HepG2 (cell line): Measurements from ENCODE around the gene RAB8A. TPM values are rescaled to one million over a fixed set of nuclear protein-coding genes. Genes with fewer than 3 reads are reported as not detected.
A peak's percentile ranks its signal among the peaks of the same experiment; 100 is the strongest.

Experiments
- ATF2 ChIP-seq: sonication (generic); formaldehyde crosslinking; IDR thresholded peaks from 2 replicates; pipeline ENCODE4 v1.4.0; 2020; ENCODE audit warnings: missing genetic modification reagents
- ATF4 ChIP-seq, 2 experiments: fragments of 450-650 bp in 1 of 2; sonication (generic) in 1 of 2; formaldehyde crosslinking; IDR thresholded peaks; 2 replicates each; pipeline versions ENCODE4 v1.5.0 to v1.8.0; 2020 to 2022; ENCODE audit warnings: mild to moderate bottlenecking in 1 of 2, missing genetic modification reagents in 1 of 2
- ATF7 ChIP-seq, 2 experiments: fragments of 450-650 bp in 1 of 2; sonication (generic) in 1 of 2; formaldehyde crosslinking in 1 of 2; IDR thresholded peaks; 2 replicates each; pipeline versions ENCODE4 v1.4.0 to v1.6.1; 2016 to 2020; ENCODE audit warnings: antibody characterized with exemption in 1 of 2, mild to moderate bottlenecking in 1 of 2, missing genetic modification reagents in 1 of 2
- CHCHD3 ChIP-seq: sonication (generic); formaldehyde crosslinking; IDR thresholded peaks from 2 replicates; pipeline ENCODE4 v1.8.0; 2022; ENCODE audit warnings: mild to moderate bottlenecking, missing genetic modification reagents, moderate library complexity
- KLF9 ChIP-seq: IDR thresholded peaks from 2 replicates; pipeline ENCODE4 v1.6.1; 2016; ENCODE audit warnings: low read depth
- MBNL3 ChIP-seq: fragments of 250-450 bp; sonication (Bioruptor Pico); conservative IDR thresholded peaks from 2 replicates; pipeline ENCODE4 v1.8.0; 2022; ENCODE audit warnings: mild to moderate bottlenecking, inconsistent platforms
- NFATC3 ChIP-seq: sonication (generic); formaldehyde crosslinking; IDR thresholded peaks from 2 replicates; pipeline ENCODE4 v1.5.1; 2020; ENCODE audit warnings: mild to moderate bottlenecking, missing genetic modification reagents
- NR2F6 ChIP-seq, 2 experiments: IDR thresholded peaks; 2 replicates each; pipeline ENCODE4 v1.6.1; 2016; ENCODE audit warnings: antibody characterized with exemption in 1 of 2, mild to moderate bottlenecking in 1 of 2
- POLR2G ChIP-seq: fragments of 200-400 bp; formaldehyde crosslinking; IDR thresholded peaks from 2 replicates; pipeline ENCODE4 v1.6.1; 2018; ENCODE audit warnings: mild to moderate bottlenecking, low read depth, low read length, moderate library complexity
- PRMT3 ChIP-seq: sonication (generic); formaldehyde crosslinking; IDR thresholded peaks from 2 replicates; pipeline ENCODE4 v1.8.1; 2022; ENCODE audit warnings: low read depth, mild to moderate bottlenecking, moderate library complexity, missing genetic modification reagents, borderline replicate concordance
- SIN3A ChIP-seq: IDR thresholded peaks from 2 replicates; pipeline ENCODE4 v1.6.1; 2011; ENCODE audit warnings: low read depth, mild to moderate bottlenecking, control low read depth, low read length, borderline replicate concordance
- SP2 ChIP-seq: sonication (generic); formaldehyde crosslinking; IDR thresholded peaks from 2 replicates; pipeline ENCODE4 v1.5.1; 2020; ENCODE audit warnings: mild to moderate bottlenecking, missing genetic modification reagents
- TBX2 ChIP-seq: sonication (generic); formaldehyde crosslinking; IDR thresholded peaks from 2 replicates; pipeline ENCODE4 v1.5.0; 2020; ENCODE audit warnings: missing genetic modification reagents, mild to moderate bottlenecking, borderline replicate concordance
- ZNF446 ChIP-seq: sonication (generic); formaldehyde crosslinking; IDR thresholded peaks from 2 replicates; pipeline ENCODE4 v1.5.0; 2020; ENCODE audit warnings: mild to moderate bottlenecking, missing genetic modification reagents
- ZNF451 ChIP-seq: sonication (generic); formaldehyde crosslinking; IDR thresholded peaks from 2 replicates; pipeline ENCODE4 v1.5.0; 2020; ENCODE audit warnings: mild to moderate bottlenecking, missing genetic modification reagents
- ZNF501 ChIP-seq: sonication (generic); formaldehyde crosslinking; IDR thresholded peaks from 2 replicates; pipeline ENCODE4 v1.5.1; 2020; ENCODE audit warnings: mild to moderate bottlenecking, moderate library complexity, missing genetic modification reagents
- ZNF776 ChIP-seq: sonication (generic); formaldehyde crosslinking; IDR thresholded peaks from 2 replicates; pipeline ENCODE4 v1.4.0; 2020; ENCODE audit warnings: mild to moderate bottlenecking, missing genetic modification reagents
- ZNF841 ChIP-seq: sonication (generic); formaldehyde crosslinking; IDR thresholded peaks from 2 replicates; pipeline ENCODE4 v1.8.1; 2023; ENCODE audit warnings: missing genetic modification reagents, borderline replicate concordance
- polyA plus RNA-seq, 8 experiments: library from polyadenylated mRNA; depleted of rRNA in 3 of 8; stranded (reverse) in 7 of 8; unstranded in 1 of 8; fragments of >200 nt; fragmentation: Illumina TruSeq in 4 of 8; extraction: Trizol in 4 of 8; gene quantifications; 2 replicates each; pipeline versions ENCODE4 v1.2.1 to v1.2.3, GENCODE V29; 2011 to 2016; ENCODE audit warnings: low read depth in 4 of 8, missing spikeins in 1 of 8, mixed read lengths in 1 of 8; ENCODE audit not compliant: insufficient read depth in 1 of 8
- total RNA-seq, 5 experiments: library from RNA; depleted of rRNA; stranded (reverse); fragments of >200 nt; fragmentation: Illumina TruSeq; extraction: Trizol; gene quantifications; 2 replicates each; pipeline ENCODE4 v1.2.3, GENCODE V29; 2016; ENCODE audit warnings: low read depth in 1 of 5
- TF ChIP-seq, protein P1 (sequence below), 2 experiments: sonication (generic) in 1 of 2; formaldehyde crosslinking in 1 of 2; IDR thresholded peaks; 2 replicates each; pipeline versions ENCODE4 v1.6.1 to v1.9.0; 2014 to 2022; ENCODE audit warnings: antibody characterized with exemption in 1 of 2, borderline replicate concordance in 1 of 2, inconsistent platforms in 1 of 2, low read depth in 1 of 2, missing genetic modification reagents in 1 of 2

RAB8A gene
- total and polyA plus RNA-seq, 2 of the 13 experiments (the other 11 are each of a cell fraction or from before 2014, with no cell fraction given): 36.7 to 45.0 TPM

DNA sequence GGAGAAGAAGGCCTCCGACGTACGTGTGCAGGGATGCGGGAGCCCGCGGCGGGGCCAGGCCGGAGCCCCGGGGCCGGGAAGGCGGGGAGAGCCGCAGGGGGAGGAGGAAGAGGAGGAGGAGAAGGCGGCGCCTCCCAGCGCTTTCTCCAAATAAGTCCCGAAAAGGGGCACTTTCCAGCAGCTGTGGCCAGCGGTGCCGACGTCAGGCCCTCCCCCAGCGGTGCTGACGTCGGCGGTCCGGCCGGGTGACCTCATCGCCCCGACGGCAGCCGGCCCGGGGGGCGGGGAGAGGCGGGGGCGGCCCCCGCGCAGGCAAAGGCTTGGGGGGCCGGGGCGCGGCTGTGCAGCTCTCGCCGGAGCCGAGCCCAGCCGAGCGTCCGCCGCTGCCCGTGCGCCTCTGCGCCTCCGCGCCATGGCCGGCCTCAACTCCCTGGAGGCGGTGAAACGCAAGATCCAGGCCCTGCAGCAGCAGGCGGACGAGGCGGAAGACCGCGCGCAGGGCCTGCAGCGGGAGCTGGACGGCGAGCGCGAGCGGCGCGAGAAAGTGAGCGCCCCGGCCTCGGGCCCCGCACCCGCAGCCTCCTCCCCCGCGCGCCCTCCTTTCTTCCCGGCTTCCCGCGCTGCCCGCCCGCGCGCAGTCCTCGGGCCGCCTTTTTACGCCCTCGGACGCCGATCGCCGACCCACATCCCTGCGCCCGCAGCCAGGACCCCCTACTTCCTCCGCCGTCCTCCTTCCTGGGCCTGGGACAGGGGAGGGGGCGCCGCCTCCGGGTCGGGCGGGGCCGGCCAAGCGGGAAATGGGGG lies 35.3 kb upstream of the RAB8A start, which contains the start of gene TPM4 (continued):
- 0 out of 2 replicates have a peak, but pooled peaks have one; percentile 58 for TF ChIP-seq ZNF776 (CRISPR knock-in tag)
- 0 out of 2 replicates have a peak, but pooled peaks have one; percentile 54 for TF ChIP-seq PRMT3
- TF ChIP-seq ATF4 (CRISPR knock-in tag; IDR thresholded peaks at IDR 0.05): no peak
- no peak for TF ChIP-seq MBNL3 (CRISPR knock-in tag)
- 0 out of 2 replicates have a peak, but pooled peaks have one; percentile 19 for TF ChIP-seq SP2
- peak; percentile 54; the same call in 1 of the 2 replicates for TF ChIP-seq POLR2G
- TF ChIP-seq NFATC3 (CRISPR knock-in tag): no peak
- peak; percentile 77; the same call in 1 of the 2 replicates for TF ChIP-seq ZNF501 (CRISPR knock-in tag)
- TF ChIP-seq KLF9 (CRISPR knock-in tag): no peak
- TF ChIP-seq ZNF451 (CRISPR knock-in tag): peak; percentile 24; the same call in 1 of the 2 replicates
- TF ChIP-seq TBX2: peak; percentile 17; the same call in 1 of the 2 replicates
- peak; percentile 23; the same call in 1 of the 2 replicates for TF ChIP-seq SIN3A
- no peak for TF ChIP-seq NR2F6 (IDR thresholded peaks at IDR 0.05)
- TF ChIP-seq NR2F6 (CRISPR knock-in tag; IDR thresholded peaks at IDR 0.05): peak; percentile 26; the same call in 1 of the 2 replicates
- peak; percentile 78; the same call in 1 of the 2 replicates for TF ChIP-seq CHCHD3 (CRISPR knock-in tag)
- TF ChIP-seq ZNF841 (CRISPR knock-in tag): no peak
- peak; percentile 71; the same call in 1 of the 2 replicates for TF ChIP-seq ATF2
- TF ChIP-seq, protein P1, sequence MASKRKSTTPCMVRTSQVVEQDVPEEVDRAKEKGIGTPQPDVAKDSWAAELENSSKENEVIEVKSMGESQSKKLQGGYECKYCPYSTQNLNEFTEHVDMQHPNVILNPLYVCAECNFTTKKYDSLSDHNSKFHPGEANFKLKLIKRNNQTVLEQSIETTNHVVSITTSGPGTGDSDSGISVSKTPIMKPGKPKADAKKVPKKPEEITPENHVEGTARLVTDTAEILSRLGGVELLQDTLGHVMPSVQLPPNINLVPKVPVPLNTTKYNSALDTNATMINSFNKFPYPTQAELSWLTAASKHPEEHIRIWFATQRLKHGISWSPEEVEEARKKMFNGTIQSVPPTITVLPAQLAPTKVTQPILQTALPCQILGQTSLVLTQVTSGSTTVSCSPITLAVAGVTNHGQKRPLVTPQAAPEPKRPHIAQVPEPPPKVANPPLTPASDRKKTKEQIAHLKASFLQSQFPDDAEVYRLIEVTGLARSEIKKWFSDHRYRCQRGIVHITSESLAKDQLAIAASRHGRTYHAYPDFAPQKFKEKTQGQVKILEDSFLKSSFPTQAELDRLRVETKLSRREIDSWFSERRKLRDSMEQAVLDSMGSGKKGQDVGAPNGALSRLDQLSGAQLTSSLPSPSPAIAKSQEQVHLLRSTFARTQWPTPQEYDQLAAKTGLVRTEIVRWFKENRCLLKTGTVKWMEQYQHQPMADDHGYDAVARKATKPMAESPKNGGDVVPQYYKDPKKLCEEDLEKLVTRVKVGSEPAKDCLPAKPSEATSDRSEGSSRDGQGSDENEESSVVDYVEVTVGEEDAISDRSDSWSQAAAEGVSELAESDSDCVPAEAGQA (IDR thresholded peaks at IDR 0.05; ENCODE audit: low read depth): peak; percentile 77; the same call in 1 of the 2 replicates
- TF ChIP-seq, protein P1 (CRISPR knock-in tag; IDR thresholded peaks at IDR 0.05; ENCODE audit: borderline replicate concordance): no peak
- TF ChIP-seq ATF7 (IDR thresholded peaks at IDR 0.05): no peak; the same call in 1 of the 2 replicates
- 0 out of 2 replicates have a peak, but pooled peaks have one; percentile 49 for TF ChIP-seq ATF7 (CRISPR knock-in tag; IDR thresholded peaks at IDR 0.05)
- TF ChIP-seq ZNF446 (CRISPR knock-in tag): 0 out of 2 replicates have a peak, but pooled peaks have one; percentile 72
